Mesodermal cell (in vitro differentiated cells): Measurements from ENCODE around the gene TAF5L.
"Not testable (repeated sequence)": the region's sequence is repeated elsewhere in the genome, so short reads cannot be mapped to it uniquely, and the experiment has no call there.

Source experiments
- H3K27ac ChIP-seq: 2 replicates; pipeline ENCODE4 v1.7.0; 2013; ENCODE audit warnings: mild to moderate bottlenecking, low read depth, low read length, moderate library complexity; ENCODE audit not compliant: severe bottlenecking
- H3K36me3 ChIP-seq: 2 replicates; pipeline ENCODE4 v1.7.1; 2013; ENCODE audit warnings: mild to moderate bottlenecking, low read length, moderate library complexity; ENCODE audit not compliant: control insufficient read depth, insufficient read depth
- H3K4me1 ChIP-seq: one replicate; pipeline ENCODE4 v1.7.1; 2013; ENCODE audit warnings: mild to moderate bottlenecking, low read length; ENCODE audit not compliant: insufficient read depth, control insufficient read depth, poor library complexity, severe bottlenecking
- H3K4me3 ChIP-seq: 2 replicates; pipeline ENCODE4 v1.7.0; 2013; ENCODE audit warnings: low read length, control low read depth, mild to moderate bottlenecking; ENCODE audit not compliant: insufficient read depth, poor library complexity, severe bottlenecking; ENCODE audit errors: extremely low read depth
- H3K9me3 ChIP-seq: 2 replicates; pipeline ENCODE4 v1.7.1; 2013; ENCODE audit warnings: mild to moderate bottlenecking, low read length, moderate library complexity; ENCODE audit not compliant: control insufficient read depth
- WGBS, 2 experiments: methylation state at CpG; one replicate each; pipeline ENCODE4 v1.1.5; 2013; ENCODE audit warnings: missing lambda C conversion rate in 2 of 2; ENCODE audit not compliant: insufficient coverage in 2 of 2; 5-methylcytosine and 5-hydroxymethylcytosine counted together

The TAF5L gene

DNA sequence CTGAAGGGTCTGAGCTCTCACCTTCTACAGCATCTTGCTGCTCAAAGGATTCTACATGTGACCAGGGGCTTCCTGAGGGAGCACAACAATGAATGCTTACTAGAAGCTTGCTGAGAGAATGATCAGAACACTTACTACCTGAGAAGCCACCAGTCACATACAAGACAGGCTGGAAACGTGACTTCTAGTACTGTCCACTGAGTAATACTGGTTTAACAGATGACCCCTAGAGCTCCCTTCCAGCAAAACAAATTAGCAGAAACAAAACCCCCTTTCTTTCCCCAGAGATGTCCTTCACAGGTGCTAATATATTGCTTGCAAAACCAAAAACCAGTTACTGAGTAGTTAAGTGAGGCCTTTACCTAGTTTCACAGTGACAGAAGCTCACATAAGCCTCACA is 2.1 kb downstream of the TAF5L start:
- Histone ChIP-seq H3K4me1 (peaks cover 4% of the 10 kb centered on the region), H3K9me3 (no peaks in the 10 kb centered on the region), H3K27ac (no peak overlapping the region), H3K4me3 (no peak overlapping the region), H3K36me3 (peaks cover 4% of the 10 kb centered on the region)
- WGBS, 2 experiments, result no CpG with 5 or more reads among the region's 1 CpG

GRCh38 chr1:229623225-229623624 is 2.7 kb downstream of the TAF5L start:
- H3K4me3 ChIP-seq, result no peak overlapping the region
- WGBS, 2 experiments, result 89 to 97% methylated on average over 2 to 3 of the region's 5 CpGs
- no peak overlapping the region for H3K27ac ChIP-seq
- H3K4me1 ChIP-seq, result peaks cover 4% of the 10 kb centered on the region
- no peaks in the 10 kb centered on the region for H3K9me3 ChIP-seq
- no peaks in the 10 kb centered on the region for H3K36me3 ChIP-seq

DNA sequence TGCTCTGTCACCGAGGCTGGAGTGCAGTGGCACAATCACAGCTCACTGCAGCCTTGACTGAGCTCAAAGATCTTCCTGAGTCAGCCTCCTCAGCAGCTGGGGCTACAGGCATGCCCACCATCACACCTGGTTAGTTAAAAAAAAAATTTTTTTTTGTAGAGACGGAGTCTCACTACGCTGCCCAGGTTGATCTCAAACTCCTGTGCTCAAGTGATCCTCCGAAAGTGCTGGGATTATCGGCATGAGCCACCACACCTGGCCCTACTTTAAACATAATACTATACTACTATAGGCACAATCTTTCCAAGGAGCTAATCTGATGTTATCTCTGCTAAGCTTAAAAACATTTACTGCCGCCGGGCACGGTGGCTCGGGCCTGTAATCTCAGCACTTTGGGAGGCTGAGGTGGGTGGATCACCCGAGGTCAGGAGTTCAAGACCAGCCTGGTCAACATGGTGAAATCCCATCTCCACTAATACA is 3.2 kb downstream of the TAF5L start:
- 93 to 97% methylated on average over 5 to 8 of the region's 10 CpGs for whole genome bisulfite sequencing, 2 experiments
- not testable (repeated sequence) for H3K36me3 ChIP-seq, H3K4me1 ChIP-seq, H3K4me3 ChIP-seq, H3K27ac ChIP-seq, H3K9me3 ChIP-seq

GRCh38 chr1:229621663-229622062 is 4.3 kb downstream of the TAF5L start:
- Histone ChIP-seq H3K4me3 (no peak overlapping the region), H3K27ac (no peak overlapping the region), H3K36me3 (no peaks in the 10 kb centered on the region), H3K9me3 (no peaks in the 10 kb centered on the region), H3K4me1 (peaks cover 4% of the 10 kb centered on the region)
- WGBS, 2 experiments, result 82 to 91% methylated on average over 1 of the region's 2 CpGs

DNA sequence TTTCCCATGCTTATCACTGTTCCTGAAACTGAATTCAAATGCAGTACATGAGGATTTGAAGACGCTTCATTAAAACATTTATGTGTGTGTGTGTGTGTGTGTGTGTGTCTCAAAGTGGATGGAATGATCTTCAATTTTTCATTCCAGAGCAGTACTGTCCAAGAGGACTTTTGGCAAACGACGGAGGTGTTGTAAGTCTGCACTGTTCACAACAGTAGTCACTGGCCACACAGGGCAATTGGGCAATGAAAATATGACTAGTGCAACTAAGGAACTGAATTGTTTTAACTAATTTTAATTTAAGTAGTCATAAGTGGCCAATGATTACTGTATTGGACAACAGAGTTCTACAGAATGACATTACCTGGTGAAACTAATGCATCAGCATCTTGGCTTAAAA is 5.0 kb downstream of the TAF5L start:
- Histone ChIP-seq H3K27ac (no peak overlapping the region), H3K36me3 (no peaks in the 10 kb centered on the region), H3K9me3 (no peaks in the 10 kb centered on the region), H3K4me3 (no peak overlapping the region), H3K4me1 (peaks cover 4% of the 10 kb centered on the region)
- 88 to 94% methylated on average over 1 to 3 of the region's 3 CpGs for WGBS, 2 experiments

DNA sequence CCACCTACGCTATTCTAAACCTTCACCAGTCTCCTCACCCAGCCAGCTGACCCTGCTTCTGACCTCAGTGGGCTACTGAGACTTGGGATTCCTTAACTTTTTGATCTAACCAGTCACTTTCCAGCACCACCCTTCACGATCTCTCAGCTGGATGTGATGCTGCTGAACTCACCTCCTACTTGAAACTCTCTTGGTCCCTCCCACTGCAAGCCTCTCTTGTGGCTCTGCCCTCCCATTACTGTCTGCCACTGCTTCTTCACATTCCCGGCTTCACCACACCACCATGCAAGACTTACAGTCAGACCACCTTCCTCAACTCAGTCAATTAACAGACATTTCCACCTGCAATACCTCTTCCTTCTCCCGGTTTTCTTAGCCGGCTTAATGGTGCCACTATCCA is 6.3 kb downstream of the TAF5L start:
- 79 to 94% methylated on average over 4 to 5 of the region's 5 CpGs for WGBS, 2 experiments
- H3K9me3 ChIP-seq, result no peaks in the 10 kb centered on the region
- no peaks in the 10 kb centered on the region for H3K36me3 ChIP-seq
- no peak overlapping the region for H3K4me3 ChIP-seq
- no peak overlapping the region for H3K27ac ChIP-seq
- peaks cover 3% of the 10 kb centered on the region for H3K4me1 ChIP-seq

GRCh38 chr1:229619002-229619401 is 6.9 kb downstream of the TAF5L start:
- Histone ChIP-seq H3K4me1 (no peaks in the 10 kb centered on the region), H3K9me3 (no peaks in the 10 kb centered on the region), H3K27ac (no peak overlapping the region), H3K4me3 (no peak overlapping the region), H3K36me3 (peaks cover 4% of the 10 kb centered on the region)

- H3K9me3 ChIP-seq, result no peaks in the 10 kb centered on the region
- peaks cover 19% of the 10 kb centered on the region for H3K36me3 ChIP-seq
- no peaks in the 10 kb centered on the region for H3K4me1 ChIP-seq
- WGBS, 2 experiments, result 91 to 96% methylated on average over 6 to 7 of the region's 11 CpGs
- H3K27ac ChIP-seq, result no peak overlapping the region
- H3K4me3 ChIP-seq, result no peak overlapping the region
Observed at GRCh38 chr1:229617351-229618100, 8.4 kb downstream of the TAF5L start.

DNA sequence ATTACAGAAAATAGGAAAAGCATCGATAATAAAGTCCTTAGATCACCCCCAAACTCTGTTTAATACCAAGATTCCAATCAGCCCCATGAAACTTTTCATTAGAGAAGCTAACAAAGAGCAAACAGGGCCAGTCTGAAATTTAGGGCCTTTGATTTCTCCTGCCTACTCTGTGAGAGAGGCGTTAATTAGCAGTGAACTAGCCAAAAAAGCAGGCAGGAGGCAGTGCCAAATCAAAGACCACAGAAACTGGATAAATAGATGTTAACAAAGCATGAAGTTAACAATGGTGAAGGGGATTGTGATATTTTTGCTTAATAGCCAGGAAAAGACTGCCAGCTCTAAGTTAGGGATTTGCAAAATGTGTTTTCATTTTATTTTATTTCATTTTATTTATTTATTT is 11.2 kb downstream of the TAF5L start:
- peaks cover 45% of the 10 kb centered on the region for H3K36me3 ChIP-seq
- WGBS, 2 experiments, result 94 to 100% methylated on average over 2 of the region's 2 CpGs
- H3K27ac ChIP-seq, result no peak overlapping the region
- no peak overlapping the region for H3K4me3 ChIP-seq
- no peaks in the 10 kb centered on the region for H3K4me1 ChIP-seq
- no peaks in the 10 kb centered on the region for H3K9me3 ChIP-seq

- no peaks in the 10 kb centered on the region for H3K9me3 ChIP-seq
- no peak overlapping the region for H3K4me3 ChIP-seq
- 95 to 98% methylated on average over 4 of the region's 5 CpGs for WGBS, 2 experiments
- no peaks in the 10 kb centered on the region for H3K4me1 ChIP-seq
- H3K36me3 ChIP-seq, result peaks cover 51% of the 10 kb centered on the region
- no peak overlapping the region for H3K27ac ChIP-seq
Observed at GRCh38 chr1:229613938-229614337, 12.0 kb downstream of the TAF5L start.

DNA sequence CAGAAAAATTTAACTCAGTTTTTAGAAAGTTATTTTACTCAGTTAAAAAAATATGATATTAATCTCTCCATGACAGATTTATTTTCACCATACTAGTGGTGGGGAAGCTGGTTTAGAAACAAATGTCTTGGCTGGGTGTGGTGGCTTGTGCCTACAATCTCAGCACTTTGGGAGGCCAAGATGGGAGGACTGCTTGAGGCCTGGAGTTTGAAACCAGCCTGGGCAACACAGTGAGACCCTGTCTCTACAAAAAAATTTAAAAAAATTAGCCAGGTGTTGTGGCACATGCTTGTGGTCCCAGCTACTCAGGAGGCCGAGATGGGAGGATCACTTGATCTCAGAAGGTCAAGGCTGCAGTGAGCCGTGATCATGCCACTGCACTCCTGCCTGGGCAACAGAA is 17.3 kb downstream of the TAF5L start:
- WGBS, 2 experiments, result 95 to 100% methylated on average over 2 of the region's 2 CpGs
- Histone ChIP-seq H3K4me1 (no peaks in the 10 kb centered on the region), H3K9me3 (no peaks in the 10 kb centered on the region), H3K27ac (no peak overlapping the region), H3K36me3 (peaks cover 74% of the 10 kb centered on the region), H3K4me3 (no peak overlapping the region)
